K562 (cell line): Measurements from ENCODE around the gene LSR. TPM values are rescaled to one million over a fixed set of nuclear protein-coding genes. Genes with fewer than 3 reads are reported as not detected.

Experiments used
- CHAMP1 ChIP-seq: fragments of 450-650 bp; IDR thresholded peaks from 2 replicates; pipeline ENCODE4 v1.6.1; 2016; ENCODE audit warnings: mild to moderate bottlenecking
- DLX4 ChIP-seq: fragments of 250-450 bp; sonication (Bioruptor Pico); IDR thresholded peaks from 2 replicates; pipeline ENCODE4 v1.6.1; 2021; ENCODE audit warnings: mild to moderate bottlenecking
- GABPB2 ChIP-seq: fragments of 250-450 bp; sonication (Bioruptor Pico); conservative IDR thresholded peaks from 2 replicates; pipeline ENCODE4 v1.5.1; 2021; ENCODE audit warnings: mild to moderate bottlenecking
- KDM1A ChIP-seq, 2 experiments: fragments of 450-650 bp; IDR thresholded peaks; 2 replicates each; pipeline ENCODE4 v1.6.1; 2016; ENCODE audit warnings: mild to moderate bottlenecking in 2 of 2
- TAL1 ChIP-seq: fragments of 450-650 bp; IDR thresholded peaks from 2 replicates; pipeline ENCODE4 v1.6.1; 2016; ENCODE audit warnings: mild to moderate bottlenecking
- TEAD1 ChIP-seq, 2 experiments: fragments of 450-650 bp in 1 of 2; sonication (generic) in 1 of 2; formaldehyde crosslinking; IDR thresholded peaks; 2 replicates each; pipeline versions ENCODE4 v1.4.0 to v1.8.0; 2020 to 2022; ENCODE audit warnings: mild to moderate bottlenecking in 2 of 2, missing genetic modification reagents in 1 of 2
- ZFP91 ChIP-seq: sonication (generic); formaldehyde crosslinking; IDR thresholded peaks from 2 replicates; pipeline ENCODE4 v1.8.0; 2022; ENCODE audit warnings: mild to moderate bottlenecking, missing genetic modification reagents
- ZNF280B ChIP-seq: fragments of 250-450 bp; sonication (Bioruptor Pico); IDR thresholded peaks from 2 replicates; pipeline ENCODE4 v1.5.1; 2021; ENCODE audit warnings: mild to moderate bottlenecking
- ZNF592 ChIP-seq: fragments of 450-650 bp; IDR thresholded peaks from 2 replicates; pipeline ENCODE4 v1.6.1; 2017; ENCODE audit warnings: antibody characterized with exemption, mild to moderate bottlenecking
- polyA plus RNA-seq, 8 experiments: library from polyadenylated mRNA; depleted of rRNA in 4 of 8; stranded (reverse) in 5 of 8; unstranded in 3 of 8; fragments of >200 nt; fragmentation: Nextera tagmentation in 2 of 8; fragmentation: Illumina TruSeq in 1 of 8; extraction: Ambion mirVana in 2 of 8; extraction: Trizol in 1 of 8; gene quantifications; 2 replicates each; pipeline versions ENCODE4 v1.2.1 to v1.2.3, GENCODE V29; 2011 to 2014; ENCODE audit warnings: inconsistent platforms in 1 of 8, missing spikeins in 1 of 8
- total RNA-seq, 7 experiments: library from RNA; depleted of rRNA in 6 of 7; stranded (reverse); fragments of >200 nt in 6 of 7; fragmentation: Illumina TruSeq in 2 of 7; extraction: Trizol in 2 of 7; gene quantifications; 2 replicates each; pipeline versions ENCODE4 v1.2.1 to v1.2.3, GENCODE V29; 2011 to 2021; ENCODE audit warnings: low replicate concordance in 1 of 7
- TF ChIP-seq, protein P1 (sequence below): fragments of 450-650 bp; formaldehyde crosslinking; IDR thresholded peaks from 2 replicates; pipeline ENCODE4 v1.4.0; 2022; ENCODE audit warnings: mild to moderate bottlenecking, moderate library complexity
- TF ChIP-seq, protein P2 (sequence below): fragments of 450-650 bp; IDR thresholded peaks from 2 replicates; pipeline ENCODE4 v1.6.1; 2016; ENCODE audit warnings: low read depth, mild to moderate bottlenecking, moderate library complexity
- TF ChIP-seq, protein P3 (sequence below): fragments of 200-400 bp; formaldehyde crosslinking; IDR thresholded peaks from 2 replicates; pipeline ENCODE4 v1.6.1; 2017; ENCODE audit warnings: mild to moderate bottlenecking, low read depth, low read length, moderate library complexity

The LSR gene
- total and polyA plus RNA-seq, 9 of the 15 experiments (the other 6 are each of a cell fraction or from before 2014, with no cell fraction given), result 0.44 to 87.9 (median 28.0) TPM

- TF ChIP-seq, protein P1, sequence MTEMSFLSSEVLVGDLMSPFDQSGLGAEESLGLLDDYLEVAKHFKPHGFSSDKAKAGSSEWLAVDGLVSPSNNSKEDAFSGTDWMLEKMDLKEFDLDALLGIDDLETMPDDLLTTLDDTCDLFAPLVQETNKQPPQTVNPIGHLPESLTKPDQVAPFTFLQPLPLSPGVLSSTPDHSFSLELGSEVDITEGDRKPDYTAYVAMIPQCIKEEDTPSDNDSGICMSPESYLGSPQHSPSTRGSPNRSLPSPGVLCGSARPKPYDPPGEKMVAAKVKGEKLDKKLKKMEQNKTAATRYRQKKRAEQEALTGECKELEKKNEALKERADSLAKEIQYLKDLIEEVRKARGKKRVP (CRISPR knock-in tag), result no peak
- TF ChIP-seq CHAMP1, result no peak
- TF ChIP-seq, protein P2, sequence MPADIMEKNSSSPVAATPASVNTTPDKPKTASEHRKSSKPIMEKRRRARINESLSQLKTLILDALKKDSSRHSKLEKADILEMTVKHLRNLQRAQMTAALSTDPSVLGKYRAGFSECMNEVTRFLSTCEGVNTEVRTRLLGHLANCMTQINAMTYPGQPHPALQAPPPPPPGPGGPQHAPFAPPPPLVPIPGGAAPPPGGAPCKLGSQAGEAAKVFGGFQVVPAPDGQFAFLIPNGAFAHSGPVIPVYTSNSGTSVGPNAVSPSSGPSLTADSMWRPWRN, result no peak
- no peak for TF ChIP-seq KDM1A (IDR thresholded peaks at IDR 0.05)
- no peak for TF ChIP-seq TAL1
- TF ChIP-seq ZFP91 (CRISPR knock-in tag), result no peak
- TF ChIP-seq, protein P3, sequence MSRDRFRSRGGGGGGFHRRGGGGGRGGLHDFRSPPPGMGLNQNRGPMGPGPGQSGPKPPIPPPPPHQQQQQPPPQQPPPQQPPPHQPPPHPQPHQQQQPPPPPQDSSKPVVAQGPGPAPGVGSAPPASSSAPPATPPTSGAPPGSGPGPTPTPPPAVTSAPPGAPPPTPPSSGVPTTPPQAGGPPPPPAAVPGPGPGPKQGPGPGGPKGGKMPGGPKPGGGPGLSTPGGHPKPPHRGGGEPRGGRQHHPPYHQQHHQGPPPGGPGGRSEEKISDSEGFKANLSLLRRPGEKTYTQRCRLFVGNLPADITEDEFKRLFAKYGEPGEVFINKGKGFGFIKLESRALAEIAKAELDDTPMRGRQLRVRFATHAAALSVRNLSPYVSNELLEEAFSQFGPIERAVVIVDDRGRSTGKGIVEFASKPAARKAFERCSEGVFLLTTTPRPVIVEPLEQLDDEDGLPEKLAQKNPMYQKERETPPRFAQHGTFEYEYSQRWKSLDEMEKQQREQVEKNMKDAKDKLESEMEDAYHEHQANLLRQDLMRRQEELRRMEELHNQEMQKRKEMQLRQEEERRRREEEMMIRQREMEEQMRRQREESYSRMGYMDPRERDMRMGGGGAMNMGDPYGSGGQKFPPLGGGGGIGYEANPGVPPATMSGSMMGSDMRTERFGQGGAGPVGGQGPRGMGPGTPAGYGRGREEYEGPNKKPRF, result no peak
- peak in 1 of 2 experiments; percentile 95; a peak in 2 of 4 replicates for TF ChIP-seq TEAD1 (CRISPR knock-in tag; IDR thresholded peaks at IDR 0.05)
- TF ChIP-seq GABPB2 (CRISPR knock-in tag), result no peak
- TF ChIP-seq DLX4 (CRISPR knock-in tag), result no peak
- no peak for TF ChIP-seq ZNF280B (CRISPR knock-in tag)
- no peak; the same call in 1 of the 2 replicates for TF ChIP-seq ZNF592
These were observed 20.8 kb downstream of the LSR start (continued) for GRCh38 chr19:35269438-35270117.
